DOHH2 (cell line): Measurements from ENCODE around the gene KCNS1.

Source experiments
- EZH2phosphoT487 ChIP-seq: fragments of 200-600 bp; sonication (generic); IDR thresholded peaks from 2 replicates; pipeline ENCODE4 v1.6.1; 2017; ENCODE audit warnings: borderline replicate concordance, mild to moderate bottlenecking, antibody characterized with exemption, low read length, moderate library complexity, mixed read lengths
- TF ChIP-seq, protein P1 (sequence below): fragments of 200-600 bp; sonication (generic); IDR thresholded peaks from one replicate; pipeline ENCODE4 v1.5.1; 2014; ENCODE audit warnings: antibody characterized with exemption, mild to moderate bottlenecking, low read depth, low read length; ENCODE audit not compliant: poor library complexity, severe bottlenecking

DNA sequence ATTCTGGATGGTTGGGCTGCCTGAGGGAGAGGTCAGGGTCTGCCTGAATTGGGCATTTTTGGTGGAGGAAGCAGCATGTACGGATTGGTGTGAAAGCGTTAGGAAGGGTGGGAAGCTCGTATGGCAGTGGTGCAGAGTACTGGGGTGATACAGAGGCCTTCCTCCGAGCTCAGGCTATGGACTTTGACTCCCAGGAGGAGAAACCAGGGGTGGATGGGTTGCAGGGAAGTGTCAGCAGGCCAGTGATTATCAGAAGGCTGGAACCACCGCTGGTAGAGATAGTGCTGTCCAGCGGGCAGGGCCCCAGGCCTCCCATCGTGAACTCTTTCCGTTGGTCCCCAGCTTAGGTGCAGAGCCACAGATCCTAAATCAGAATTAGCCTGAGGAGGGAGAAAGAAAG lies 8.7 kb upstream of the KCNS1 start:
- TF ChIP-seq, protein P1, sequence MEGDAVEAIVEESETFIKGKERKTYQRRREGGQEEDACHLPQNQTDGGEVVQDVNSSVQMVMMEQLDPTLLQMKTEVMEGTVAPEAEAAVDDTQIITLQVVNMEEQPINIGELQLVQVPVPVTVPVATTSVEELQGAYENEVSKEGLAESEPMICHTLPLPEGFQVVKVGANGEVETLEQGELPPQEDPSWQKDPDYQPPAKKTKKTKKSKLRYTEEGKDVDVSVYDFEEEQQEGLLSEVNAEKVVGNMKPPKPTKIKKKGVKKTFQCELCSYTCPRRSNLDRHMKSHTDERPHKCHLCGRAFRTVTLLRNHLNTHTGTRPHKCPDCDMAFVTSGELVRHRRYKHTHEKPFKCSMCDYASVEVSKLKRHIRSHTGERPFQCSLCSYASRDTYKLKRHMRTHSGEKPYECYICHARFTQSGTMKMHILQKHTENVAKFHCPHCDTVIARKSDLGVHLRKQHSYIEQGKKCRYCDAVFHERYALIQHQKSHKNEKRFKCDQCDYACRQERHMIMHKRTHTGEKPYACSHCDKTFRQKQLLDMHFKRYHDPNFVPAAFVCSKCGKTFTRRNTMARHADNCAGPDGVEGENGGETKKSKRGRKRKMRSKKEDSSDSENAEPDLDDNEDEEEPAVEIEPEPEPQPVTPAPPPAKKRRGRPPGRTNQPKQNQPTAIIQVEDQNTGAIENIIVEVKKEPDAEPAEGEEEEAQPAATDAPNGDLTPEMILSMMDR: no peak
- no peak for TF ChIP-seq EZH2phosphoT487
